WTC11 (cell line): ENCODE data around the gene EDC4.

Experiments
- CREB1 ChIP-seq: sonication (generic); formaldehyde crosslinking; IDR thresholded peaks from 2 replicates; pipeline ENCODE4 v1.8.0; 2023; ENCODE audit warnings: mild to moderate bottlenecking, missing genetic modification reagents
- TF ChIP-seq, protein P1 (sequence below): fragments of 200-600 bp; IDR thresholded peaks from 2 replicates; pipeline ENCODE4 v1.8.0; 2022; ENCODE audit warnings: antibody characterized with exemption
- TF ChIP-seq, protein P2 (sequence below): sonication (generic); formaldehyde crosslinking; IDR thresholded peaks from 2 replicates; pipeline ENCODE4 v1.8.0; 2022; ENCODE audit warnings: mild to moderate bottlenecking, missing genetic modification reagents
- TF ChIP-seq, protein P3 (sequence below): sonication (generic); formaldehyde crosslinking; conservative IDR thresholded peaks from 2 replicates; pipeline ENCODE4 v1.8.1; 2022; ENCODE audit warnings: mild to moderate bottlenecking, missing genetic modification reagents
- TF ChIP-seq, protein P4 (sequence below): sonication (generic); formaldehyde crosslinking; IDR thresholded peaks from 2 replicates; pipeline ENCODE4 v1.8.1; 2022; ENCODE audit warnings: low read depth, missing genetic modification reagents, borderline replicate concordance
- TF ChIP-seq, protein P5 (sequence below): sonication (generic); formaldehyde crosslinking; IDR thresholded peaks from 2 replicates; pipeline ENCODE4 v1.8.1; 2022; ENCODE audit warnings: mild to moderate bottlenecking, missing genetic modification reagents, moderate library complexity, borderline replicate concordance

DNA sequence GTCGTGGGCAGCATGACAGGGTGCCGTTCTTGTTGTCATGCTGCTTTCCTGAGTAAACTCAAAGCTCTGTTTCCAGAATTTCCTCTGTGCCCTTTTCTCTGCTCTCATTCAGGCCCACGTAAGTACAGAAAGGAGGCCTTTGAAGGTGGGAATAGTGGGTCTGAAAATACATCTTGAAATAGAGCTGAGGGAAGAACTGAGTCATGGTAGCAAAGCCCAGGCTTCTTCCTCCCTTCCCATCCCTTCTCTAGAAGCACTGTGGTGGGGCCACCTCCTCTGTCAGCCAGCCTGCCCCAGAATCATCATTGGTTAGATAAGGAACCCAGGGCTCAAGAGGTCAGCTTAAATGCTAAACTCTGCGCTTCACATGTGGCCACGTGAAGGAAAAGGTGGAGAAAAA lies 49.4 kb downstream of the EDC4 start:
- TF ChIP-seq, protein P1, sequence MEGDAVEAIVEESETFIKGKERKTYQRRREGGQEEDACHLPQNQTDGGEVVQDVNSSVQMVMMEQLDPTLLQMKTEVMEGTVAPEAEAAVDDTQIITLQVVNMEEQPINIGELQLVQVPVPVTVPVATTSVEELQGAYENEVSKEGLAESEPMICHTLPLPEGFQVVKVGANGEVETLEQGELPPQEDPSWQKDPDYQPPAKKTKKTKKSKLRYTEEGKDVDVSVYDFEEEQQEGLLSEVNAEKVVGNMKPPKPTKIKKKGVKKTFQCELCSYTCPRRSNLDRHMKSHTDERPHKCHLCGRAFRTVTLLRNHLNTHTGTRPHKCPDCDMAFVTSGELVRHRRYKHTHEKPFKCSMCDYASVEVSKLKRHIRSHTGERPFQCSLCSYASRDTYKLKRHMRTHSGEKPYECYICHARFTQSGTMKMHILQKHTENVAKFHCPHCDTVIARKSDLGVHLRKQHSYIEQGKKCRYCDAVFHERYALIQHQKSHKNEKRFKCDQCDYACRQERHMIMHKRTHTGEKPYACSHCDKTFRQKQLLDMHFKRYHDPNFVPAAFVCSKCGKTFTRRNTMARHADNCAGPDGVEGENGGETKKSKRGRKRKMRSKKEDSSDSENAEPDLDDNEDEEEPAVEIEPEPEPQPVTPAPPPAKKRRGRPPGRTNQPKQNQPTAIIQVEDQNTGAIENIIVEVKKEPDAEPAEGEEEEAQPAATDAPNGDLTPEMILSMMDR = no peak
- TF ChIP-seq CREB1 (CRISPR knock-in tag) = no peak
- TF ChIP-seq, protein P2, sequence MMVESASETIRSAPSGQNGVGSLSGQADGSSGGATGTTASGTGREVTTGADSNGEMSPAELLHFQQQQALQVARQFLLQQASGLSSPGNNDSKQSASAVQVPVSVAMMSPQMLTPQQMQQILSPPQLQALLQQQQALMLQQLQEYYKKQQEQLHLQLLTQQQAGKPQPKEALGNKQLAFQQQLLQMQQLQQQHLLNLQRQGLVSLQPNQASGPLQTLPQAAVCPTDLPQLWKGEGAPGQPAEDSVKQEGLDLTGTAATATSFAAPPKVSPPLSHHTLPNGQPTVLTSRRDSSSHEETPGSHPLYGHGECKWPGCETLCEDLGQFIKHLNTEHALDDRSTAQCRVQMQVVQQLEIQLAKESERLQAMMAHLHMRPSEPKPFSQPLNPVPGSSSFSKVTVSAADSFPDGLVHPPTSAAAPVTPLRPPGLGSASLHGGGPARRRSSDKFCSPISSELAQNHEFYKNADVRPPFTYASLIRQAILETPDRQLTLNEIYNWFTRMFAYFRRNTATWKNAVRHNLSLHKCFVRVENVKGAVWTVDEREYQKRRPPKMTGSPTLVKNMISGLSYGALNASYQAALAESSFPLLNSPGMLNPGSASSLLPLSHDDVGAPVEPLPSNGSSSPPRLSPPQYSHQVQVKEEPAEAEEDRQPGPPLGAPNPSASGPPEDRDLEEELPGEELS (CRISPR knock-in tag) = no peak
- TF ChIP-seq, protein P3, sequence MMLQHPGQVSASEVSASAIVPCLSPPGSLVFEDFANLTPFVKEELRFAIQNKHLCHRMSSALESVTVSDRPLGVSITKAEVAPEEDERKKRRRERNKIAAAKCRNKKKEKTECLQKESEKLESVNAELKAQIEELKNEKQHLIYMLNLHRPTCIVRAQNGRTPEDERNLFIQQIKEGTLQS (CRISPR knock-in tag) = no peak
- TF ChIP-seq, protein P4, sequence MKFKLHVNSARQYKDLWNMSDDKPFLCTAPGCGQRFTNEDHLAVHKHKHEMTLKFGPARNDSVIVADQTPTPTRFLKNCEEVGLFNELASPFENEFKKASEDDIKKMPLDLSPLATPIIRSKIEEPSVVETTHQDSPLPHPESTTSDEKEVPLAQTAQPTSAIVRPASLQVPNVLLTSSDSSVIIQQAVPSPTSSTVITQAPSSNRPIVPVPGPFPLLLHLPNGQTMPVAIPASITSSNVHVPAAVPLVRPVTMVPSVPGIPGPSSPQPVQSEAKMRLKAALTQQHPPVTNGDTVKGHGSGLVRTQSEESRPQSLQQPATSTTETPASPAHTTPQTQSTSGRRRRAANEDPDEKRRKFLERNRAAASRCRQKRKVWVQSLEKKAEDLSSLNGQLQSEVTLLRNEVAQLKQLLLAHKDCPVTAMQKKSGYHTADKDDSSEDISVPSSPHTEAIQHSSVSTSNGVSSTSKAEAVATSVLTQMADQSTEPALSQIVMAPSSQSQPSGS (CRISPR knock-in tag) = no peak
- TF ChIP-seq, protein P5, sequence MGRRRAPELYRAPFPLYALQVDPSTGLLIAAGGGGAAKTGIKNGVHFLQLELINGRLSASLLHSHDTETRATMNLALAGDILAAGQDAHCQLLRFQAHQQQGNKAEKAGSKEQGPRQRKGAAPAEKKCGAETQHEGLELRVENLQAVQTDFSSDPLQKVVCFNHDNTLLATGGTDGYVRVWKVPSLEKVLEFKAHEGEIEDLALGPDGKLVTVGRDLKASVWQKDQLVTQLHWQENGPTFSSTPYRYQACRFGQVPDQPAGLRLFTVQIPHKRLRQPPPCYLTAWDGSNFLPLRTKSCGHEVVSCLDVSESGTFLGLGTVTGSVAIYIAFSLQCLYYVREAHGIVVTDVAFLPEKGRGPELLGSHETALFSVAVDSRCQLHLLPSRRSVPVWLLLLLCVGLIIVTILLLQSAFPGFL (CRISPR knock-in tag) = no peak
